Trophoblast cell (in vitro differentiated cells and primary cell): ENCODE measurements around the gene ADRB2.

Source experiments
- DNase-seq, 2 donors: peaks; one replicate each; pipeline ENCODE4 v3.0.0-alpha.2; 2016
- H2AFZ ChIP-seq: 2 replicates; pipeline ENCODE4 v1.6.1; 2013; ENCODE audit warnings: low read length, moderate library complexity, mild to moderate bottlenecking; ENCODE audit not compliant: insufficient read depth, poor library complexity
- H2AK5ac ChIP-seq: 2 replicates; pipeline ENCODE4 v1.6.1; 2013; ENCODE audit warnings: mild to moderate bottlenecking, low read length
- H2BK120ac ChIP-seq: 2 replicates; pipeline ENCODE4 v1.6.1; 2013; ENCODE audit warnings: low read length, mild to moderate bottlenecking, moderate library complexity; ENCODE audit not compliant: insufficient read depth, poor library complexity
- H2BK12ac ChIP-seq: 2 replicates; pipeline ENCODE4 v1.6.1; 2013; ENCODE audit warnings: mild to moderate bottlenecking, low read length, moderate library complexity
- H2BK5ac ChIP-seq: 2 replicates; pipeline ENCODE4 v1.6.1; 2013; ENCODE audit warnings: low read length, low read depth, moderate library complexity, mild to moderate bottlenecking; ENCODE audit not compliant: poor library complexity
- H3K14ac ChIP-seq: 2 replicates; pipeline ENCODE4 v1.6.1; 2013; ENCODE audit warnings: mild to moderate bottlenecking, low read length
- H3K18ac ChIP-seq: 2 replicates; pipeline ENCODE4 v1.6.1; 2013; ENCODE audit warnings: mild to moderate bottlenecking, low read length
- H3K23ac ChIP-seq: 2 replicates; pipeline ENCODE4 v1.6.1; 2013; ENCODE audit warnings: low read length
- H3K27ac ChIP-seq: 2 replicates; pipeline ENCODE4 v1.5.1; 2013; ENCODE audit warnings: low read depth, mild to moderate bottlenecking, inconsistent platforms, low read length, moderate library complexity
- H3K27me3 ChIP-seq: 2 replicates; pipeline ENCODE4 v1.6.1; 2013; ENCODE audit warnings: inconsistent platforms, mild to moderate bottlenecking, low read length, moderate library complexity; ENCODE audit not compliant: insufficient read depth
- H3K36me3 ChIP-seq, 2 experiments: 1 replicate in 1 of 2; 2 replicates in 1 of 2; pipeline ENCODE4 v1.6.1; 2013; ENCODE audit warnings: low read length in 2 of 2, mild to moderate bottlenecking in 2 of 2, moderate library complexity in 1 of 2; ENCODE audit not compliant: insufficient read depth in 2 of 2, control insufficient read depth in 1 of 2
- H3K4ac ChIP-seq: 2 replicates; pipeline ENCODE4 v1.6.1; 2013; ENCODE audit warnings: low read depth, mild to moderate bottlenecking, low read length, moderate library complexity
- H3K4me1 ChIP-seq, 2 experiments: 1 replicate in 1 of 2; 2 replicates in 1 of 2; pipeline ENCODE4 v1.6.1; 2013; ENCODE audit warnings: low read length in 2 of 2, mild to moderate bottlenecking in 2 of 2, moderate library complexity in 1 of 2; ENCODE audit not compliant: insufficient read depth in 2 of 2, control insufficient read depth in 1 of 2
- H3K4me2 ChIP-seq: 2 replicates; pipeline ENCODE4 v1.6.1; 2013; ENCODE audit warnings: inconsistent platforms, mild to moderate bottlenecking, low read length, moderate library complexity
- H3K4me3 ChIP-seq: 2 replicates; pipeline ENCODE4 v1.5.1; 2013; ENCODE audit warnings: mild to moderate bottlenecking, low read depth, low read length, inconsistent platforms
- H3K79me1 ChIP-seq: one replicate; pipeline ENCODE4 v1.6.1; 2013; ENCODE audit warnings: low read length
- H3K79me2 ChIP-seq: 2 replicates; pipeline ENCODE4 v1.6.1; 2013; ENCODE audit warnings: low read length, mild to moderate bottlenecking; ENCODE audit not compliant: control insufficient read depth, insufficient read depth, poor library complexity
- H3K9ac ChIP-seq: 2 replicates; pipeline ENCODE4 v1.6.1; 2013; ENCODE audit warnings: mild to moderate bottlenecking, low read length
- H3K9me3 ChIP-seq: 2 replicates; pipeline ENCODE4 v1.6.1; 2013; ENCODE audit warnings: low read depth, mild to moderate bottlenecking, control low read depth, inconsistent platforms, low read length; ENCODE audit not compliant: insufficient read depth
- H4K12ac ChIP-seq: 2 replicates; pipeline ENCODE4 v1.6.1; 2013; ENCODE audit warnings: low read depth, mild to moderate bottlenecking, low read length, moderate library complexity
- H4K8ac ChIP-seq: 2 replicates; pipeline ENCODE4 v1.6.1; 2013; ENCODE audit warnings: low read depth, mild to moderate bottlenecking, low read length, moderate library complexity
- H4K91ac ChIP-seq: one replicate; pipeline ENCODE4 v1.6.1; 2013; ENCODE audit warnings: low read depth, mild to moderate bottlenecking, low read length, moderate library complexity
- WGBS: extraction: QIAGEN DNeasy Blood & Tissue Kit; methylation state at CpG from one replicate; pipeline ENCODE4 v1.1.7; 2013; ENCODE audit warnings: missing lambda C conversion rate; ENCODE audit not compliant: insufficient read length, insufficient coverage; ENCODE audit errors: extremely low coverage; 5-methylcytosine and 5-hydroxymethylcytosine counted together

Gene ADRB2

DNA sequence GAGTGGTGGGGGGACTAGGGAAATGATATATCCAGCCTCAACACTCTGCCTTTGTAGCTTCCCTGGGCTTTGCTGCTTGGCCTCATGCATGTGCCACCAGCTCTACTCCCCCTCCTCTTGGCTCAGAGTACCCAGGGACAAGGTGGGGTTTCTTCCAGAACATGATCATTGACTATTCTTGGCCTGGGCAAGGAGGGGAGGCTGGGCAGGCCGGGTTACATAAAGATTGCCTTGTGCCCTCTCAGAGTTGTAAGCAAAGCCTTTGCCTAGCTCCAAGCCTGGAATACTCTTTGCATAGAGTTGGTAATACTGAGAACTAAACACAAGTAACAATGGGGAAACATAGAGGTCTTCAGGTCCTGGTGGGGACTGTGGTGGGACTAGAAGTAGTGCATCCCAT is 11.9 kb downstream of the ADRB2 start:
- H3K14ac ChIP-seq, result no peak overlapping the region
- no peak overlapping the region for H2BK5ac ChIP-seq
- H3K4ac ChIP-seq, result no peak overlapping the region
- no peak overlapping the region for H4K91ac ChIP-seq
- H3K18ac ChIP-seq, result no peak overlapping the region
- no peaks in the 10 kb centered on the region for H3K36me3 ChIP-seq
- H3K4me3 ChIP-seq, result no peak overlapping the region
- H3K9ac ChIP-seq, result no peak overlapping the region
- H3K79me2 ChIP-seq, result no peaks in the 10 kb centered on the region
- H3K23ac ChIP-seq, result no peak overlapping the region
- no peak overlapping the region for H3K4me2 ChIP-seq
- peaks cover 2% of the 10 kb centered on the region for H3K9me3 ChIP-seq
- no peak overlapping the region for H2BK12ac ChIP-seq
- H2AFZ ChIP-seq, result no peak overlapping the region
- no peaks in the 10 kb centered on the region for H3K27me3 ChIP-seq
- H3K4me1 ChIP-seq, result peaks cover 0 to 3% of the 10 kb centered on the region in 2 experiments
- no peak overlapping the region for H2AK5ac ChIP-seq
- no peak for DNase-seq
- WGBS, result no CpG with 5 or more reads among the region's 1 CpG
- H2BK120ac ChIP-seq, result no peak overlapping the region
- H4K8ac ChIP-seq, result no peak overlapping the region
- H3K27ac ChIP-seq, result no peak overlapping the region
- no peaks in the 10 kb centered on the region for H3K79me1 ChIP-seq
- no peak overlapping the region for H4K12ac ChIP-seq

DNA sequence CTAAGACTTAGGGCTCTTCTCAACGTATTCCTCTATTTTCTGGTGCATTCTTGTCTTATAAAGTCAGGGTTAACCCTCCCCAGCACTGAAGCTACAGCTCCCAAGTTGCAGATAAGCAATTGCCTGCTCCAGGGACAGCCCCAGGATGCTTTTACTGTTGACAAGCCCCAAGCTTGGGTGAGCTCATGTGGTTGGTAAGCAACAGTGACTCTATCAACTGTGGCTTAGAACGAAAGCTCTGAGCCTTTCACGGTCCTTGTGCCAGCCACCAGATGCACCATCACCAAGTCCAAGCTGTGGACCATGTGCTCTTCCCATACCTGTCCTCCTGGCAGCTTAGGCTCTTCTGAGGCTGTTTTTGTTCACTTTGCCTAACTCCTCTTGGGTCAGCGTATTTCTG is 13.5 kb downstream of the ADRB2 start:
- no peak overlapping the region for H4K91ac ChIP-seq
- no peak overlapping the region for H2BK120ac ChIP-seq
- no peak for DNase-seq
- no peak overlapping the region for H4K8ac ChIP-seq
- H4K12ac ChIP-seq, result no peak overlapping the region
- H3K9ac ChIP-seq, result no peak overlapping the region
- H3K79me1 ChIP-seq, result no peaks in the 10 kb centered on the region
- H2AFZ ChIP-seq, result no peak overlapping the region
- peaks cover 0 to 4% of the 10 kb centered on the region in 2 experiments for H3K4me1 ChIP-seq
- no peak overlapping the region for H3K14ac ChIP-seq
- H3K4me3 ChIP-seq, result no peak overlapping the region
- no peak overlapping the region for H2AK5ac ChIP-seq
- no peak overlapping the region for H3K23ac ChIP-seq
- H3K9me3 ChIP-seq, result peaks cover 2% of the 10 kb centered on the region
- no peaks in the 10 kb centered on the region for H3K79me2 ChIP-seq
- WGBS, result no CpG with 5 or more reads among the region's 4 CpGs
- H3K4me2 ChIP-seq, result no peak overlapping the region
- H3K18ac ChIP-seq, result no peak overlapping the region
- H3K4ac ChIP-seq, result no peak overlapping the region
- H3K27me3 ChIP-seq, result no peaks in the 10 kb centered on the region
- H3K27ac ChIP-seq, result no peak overlapping the region
- H2BK5ac ChIP-seq, result no peak overlapping the region
- no peaks in the 10 kb centered on the region for H3K36me3 ChIP-seq
- H2BK12ac ChIP-seq, result no peak overlapping the region

DNA sequence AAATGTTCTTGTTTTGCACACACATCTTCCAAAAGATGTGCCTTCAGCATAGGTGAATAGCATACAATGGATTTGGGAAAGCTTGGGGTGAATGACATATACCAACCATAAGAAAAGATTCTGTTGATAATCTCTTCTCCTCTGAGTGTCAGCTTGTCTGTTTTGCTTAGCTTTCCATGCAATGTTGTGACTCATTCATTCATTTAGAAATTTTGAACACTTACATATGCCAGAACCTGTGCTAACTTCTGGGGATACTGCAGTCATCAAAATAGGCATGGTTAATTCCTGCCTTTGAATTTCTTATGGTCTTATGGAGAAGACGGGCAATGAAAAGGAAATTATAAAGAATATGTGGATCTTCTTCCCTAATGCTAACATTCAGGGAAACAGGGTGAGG is 14.1 kb downstream of the ADRB2 start:
- H3K79me1 ChIP-seq, result no peaks in the 10 kb centered on the region
- no CpG with 5 or more reads among the region's 1 CpG for WGBS

DNA sequence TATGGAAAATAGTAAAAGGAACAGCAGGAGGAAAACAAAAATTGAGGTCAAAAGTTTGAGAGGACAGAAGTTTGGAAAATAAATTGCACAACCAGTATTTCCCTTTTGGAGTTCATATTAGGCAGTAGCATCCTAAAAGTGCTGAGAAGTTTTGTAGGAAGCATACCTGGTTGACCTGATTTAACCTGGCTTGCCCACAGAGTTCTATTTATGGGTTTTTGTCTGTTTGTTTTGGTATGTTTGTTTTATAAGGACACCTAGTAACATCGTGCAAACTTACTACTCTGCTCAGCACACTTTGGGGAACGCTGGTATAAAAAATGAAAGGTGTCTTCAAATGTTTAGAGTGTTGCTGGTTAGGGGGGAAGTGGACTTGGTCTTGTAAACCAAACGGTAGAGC is 15.1 kb downstream of the ADRB2 start:
- Histone ChIP-seq H3K79me1 (no peaks in the 10 kb centered on the region), H3K79me2 (no peaks in the 10 kb centered on the region), H4K12ac (no peak overlapping the region), H4K8ac (no peak overlapping the region), H3K4me2 (no peak overlapping the region), H2AFZ (no peak overlapping the region), H3K18ac (no peak overlapping the region), H3K9me3 (peaks cover 2% of the 10 kb centered on the region), H3K23ac (no peak overlapping the region), H2BK5ac (no peak overlapping the region), H2BK12ac (no peak overlapping the region), H3K4me3 (no peak overlapping the region), H3K9ac (no peak overlapping the region), H2AK5ac (no peak overlapping the region), H3K14ac (no peak overlapping the region), H3K36me3 (no peaks in the 10 kb centered on the region), H3K4ac (no peak overlapping the region), H4K91ac (no peak overlapping the region), H3K4me1 (peaks cover 0 to 4% of the 10 kb centered on the region in 2 experiments), H3K27me3 (no peaks in the 10 kb centered on the region), H3K27ac (no peak overlapping the region), H2BK120ac (no peak overlapping the region)
- DNase-seq, result no peak
- WGBS, result no CpG with 5 or more reads among the region's 3 CpGs

More for the DNA sequence above, 14.1 kb downstream of the ADRB2 start:
- H2AK5ac ChIP-seq, result no peak overlapping the region
- H4K91ac ChIP-seq, result no peak overlapping the region
- no peak overlapping the region for H3K9ac ChIP-seq
- peaks cover 0 to 4% of the 10 kb centered on the region in 2 experiments for H3K4me1 ChIP-seq
- H3K79me2 ChIP-seq, result no peaks in the 10 kb centered on the region
- no peak overlapping the region for H3K27ac ChIP-seq
- no peak overlapping the region for H2BK120ac ChIP-seq
- H4K12ac ChIP-seq, result no peak overlapping the region
- no peak overlapping the region for H3K4ac ChIP-seq
- H3K4me2 ChIP-seq, result no peak overlapping the region
- H2BK12ac ChIP-seq, result no peak overlapping the region
- H2AFZ ChIP-seq, result no peak overlapping the region
- H3K9me3 ChIP-seq, result peaks cover 2% of the 10 kb centered on the region
- H3K23ac ChIP-seq, result no peak overlapping the region
- no peak overlapping the region for H3K4me3 ChIP-seq
- H3K18ac ChIP-seq, result no peak overlapping the region
- no peak overlapping the region for H4K8ac ChIP-seq
- H3K27me3 ChIP-seq, result no peaks in the 10 kb centered on the region
- H3K36me3 ChIP-seq, result no peaks in the 10 kb centered on the region
- no peak for DNase-seq
- H2BK5ac ChIP-seq, result no peak overlapping the region
- no peak overlapping the region for H3K14ac ChIP-seq
